ENCODE results near the gene TMPRSS9. TPM values are rescaled to one million over a fixed set of nuclear protein-coding genes. Genes with fewer than 3 reads are reported as not detected.
"Not testable (repeated sequence)": the region's sequence is repeated elsewhere in the genome, so short reads cannot be mapped to it uniquely, and the experiment has no call there.

TMPRSS9 gene
- total and polyA plus RNA-seq, 12 donors = 0.32 to 1.7 (median 1.1) TPM

DNA sequence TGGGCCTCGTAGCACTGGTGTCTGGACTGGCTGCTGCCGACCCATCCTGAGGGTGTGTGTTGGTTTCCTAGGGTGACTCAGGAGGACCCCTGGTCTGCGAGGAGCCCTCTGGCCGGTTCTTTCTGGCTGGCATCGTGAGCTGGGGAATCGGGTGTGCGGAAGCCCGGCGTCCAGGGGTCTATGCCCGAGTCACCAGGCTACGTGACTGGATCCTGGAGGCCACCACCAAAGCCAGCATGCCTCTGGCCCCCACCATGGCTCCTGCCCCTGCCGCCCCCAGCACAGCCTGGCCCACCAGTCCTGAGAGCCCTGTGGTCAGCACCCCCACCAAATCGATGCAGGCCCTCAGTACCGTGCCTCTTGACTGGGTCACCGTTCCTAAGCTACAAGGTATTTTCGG lies 53.6 kb downstream of the TMPRSS9 start:
- intact Hi-C loops (cut with DNase I) = no loop called here
- Histone ChIP-seq H3K27me3 (no peaks in the 10 kb centered on the region), H3K36me3 (replicated peaks in 1 of 2) (no peaks in the 10 kb centered on the region), H3K4me1 (replicated peaks in 1 of 2) (no peaks in the 10 kb centered on the region), H3K4me3 (no peak overlapping the region), H3K9me3 (replicated peaks in 1 of 3) (no peaks in the 10 kb centered on the region), H3K27ac (no peak overlapping the region)
- no peak for DNase-seq
- WGBS, 4 donors = 88 to 96% (median 91%) methylated on average over 2 to 16 of the region's 16 CpGs
- TF ChIP-seq, protein P1, sequence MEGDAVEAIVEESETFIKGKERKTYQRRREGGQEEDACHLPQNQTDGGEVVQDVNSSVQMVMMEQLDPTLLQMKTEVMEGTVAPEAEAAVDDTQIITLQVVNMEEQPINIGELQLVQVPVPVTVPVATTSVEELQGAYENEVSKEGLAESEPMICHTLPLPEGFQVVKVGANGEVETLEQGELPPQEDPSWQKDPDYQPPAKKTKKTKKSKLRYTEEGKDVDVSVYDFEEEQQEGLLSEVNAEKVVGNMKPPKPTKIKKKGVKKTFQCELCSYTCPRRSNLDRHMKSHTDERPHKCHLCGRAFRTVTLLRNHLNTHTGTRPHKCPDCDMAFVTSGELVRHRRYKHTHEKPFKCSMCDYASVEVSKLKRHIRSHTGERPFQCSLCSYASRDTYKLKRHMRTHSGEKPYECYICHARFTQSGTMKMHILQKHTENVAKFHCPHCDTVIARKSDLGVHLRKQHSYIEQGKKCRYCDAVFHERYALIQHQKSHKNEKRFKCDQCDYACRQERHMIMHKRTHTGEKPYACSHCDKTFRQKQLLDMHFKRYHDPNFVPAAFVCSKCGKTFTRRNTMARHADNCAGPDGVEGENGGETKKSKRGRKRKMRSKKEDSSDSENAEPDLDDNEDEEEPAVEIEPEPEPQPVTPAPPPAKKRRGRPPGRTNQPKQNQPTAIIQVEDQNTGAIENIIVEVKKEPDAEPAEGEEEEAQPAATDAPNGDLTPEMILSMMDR (IDR thresholded peaks at IDR 0.05) = no peak
- TF ChIP-seq POLR2A (IDR thresholded peaks at IDR 0.05) = no peak

DNA sequence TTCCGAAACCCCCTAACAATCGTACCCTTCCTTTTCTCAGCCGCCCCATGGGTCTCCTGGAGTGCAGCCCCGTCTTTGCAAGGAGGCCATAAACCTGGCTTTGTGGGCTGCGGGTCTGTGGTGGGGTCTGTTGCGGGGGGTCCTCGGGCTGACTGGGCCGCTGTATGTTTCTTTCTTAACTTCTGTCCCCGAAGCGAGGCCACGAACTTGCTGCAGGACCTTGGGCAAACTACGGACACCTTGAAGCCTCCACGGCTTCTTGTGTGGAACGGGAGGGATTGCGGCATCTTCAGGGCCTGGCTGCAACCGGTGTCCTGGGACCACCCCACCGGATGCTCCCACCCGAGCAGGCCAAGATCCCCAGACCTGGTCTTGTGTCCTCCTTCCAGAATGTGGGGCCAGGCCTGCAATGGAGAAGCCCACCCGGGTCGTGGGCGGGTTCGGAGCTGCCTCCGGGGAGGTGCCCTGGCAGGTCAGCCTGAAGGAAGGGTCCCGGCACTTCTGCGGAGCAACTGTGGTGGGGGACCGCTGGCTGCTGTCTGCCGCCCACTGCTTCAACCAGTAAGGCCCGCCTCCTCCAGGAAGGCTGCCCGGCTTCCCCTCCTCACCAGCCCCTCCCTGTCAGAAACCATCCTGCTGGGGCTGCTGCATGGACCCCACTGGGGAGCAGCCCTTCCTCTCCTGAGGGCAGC lies 55.4 kb downstream of the TMPRSS9 start:
- no peak for DNase-seq
- Histone ChIP-seq H3K27ac (no peak overlapping the region), H3K9me3 (replicated peaks in 1 of 3) (no peaks in the 10 kb centered on the region), H3K27me3 (no peaks in the 10 kb centered on the region), H3K36me3 (replicated peaks in 1 of 2) (no peaks in the 10 kb centered on the region), H3K4me1 (replicated peaks in 1 of 2) (no peaks in the 10 kb centered on the region), H3K4me3 (no peak overlapping the region)
- intact Hi-C loops (cut with DNase I) = no loop called here
- TF ChIP-seq POLR2A (IDR thresholded peaks at IDR 0.05) = no peak
- TF ChIP-seq, protein P1 (IDR thresholded peaks at IDR 0.05) = no peak
- WGBS, 4 donors = 66 to 72% (median 68%) methylated on average over 9 to 29 of the region's 29 CpGs

DNA sequence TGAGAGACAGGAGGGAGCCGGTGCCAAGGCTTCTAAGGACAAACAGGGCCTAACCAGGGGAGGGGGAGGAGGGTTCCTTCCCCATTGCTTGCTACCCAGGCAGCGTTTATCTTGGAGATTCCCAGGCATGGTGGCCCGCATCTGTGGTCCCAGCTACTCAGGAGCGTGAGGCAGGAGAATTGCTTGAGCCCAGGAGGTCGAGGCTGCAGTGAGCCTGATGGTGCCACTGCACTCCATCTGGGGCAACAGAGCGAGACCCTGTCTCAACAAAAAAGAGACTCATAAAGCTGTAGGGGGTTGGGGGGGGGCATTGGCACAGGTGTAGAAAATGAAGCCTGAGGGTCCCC lies 55.9 kb downstream of the TMPRSS9 start:
- H3K27me3 ChIP-seq = no peaks in the 10 kb centered on the region
- H3K9me3 ChIP-seq (replicated peaks in 1 of 3) = no peaks in the 10 kb centered on the region
- no peak for DNase-seq
- TF ChIP-seq POLR2A (IDR thresholded peaks at IDR 0.05) = no peak
- TF ChIP-seq, protein P1 (IDR thresholded peaks at IDR 0.05) = no peak
- 33 to 76% (median 69%) methylated on average over 1 to 6 of the region's 6 CpGs for WGBS, 4 donors
- H3K4me1 ChIP-seq (replicated peaks in 1 of 2) = no peaks in the 10 kb centered on the region
- H3K4me3 ChIP-seq = no peak overlapping the region
- no peak overlapping the region for H3K27ac ChIP-seq
- intact Hi-C loops (cut with DNase I) = no loop called here
- H3K36me3 ChIP-seq (replicated peaks in 1 of 2) = no peaks in the 10 kb centered on the region

DNA sequence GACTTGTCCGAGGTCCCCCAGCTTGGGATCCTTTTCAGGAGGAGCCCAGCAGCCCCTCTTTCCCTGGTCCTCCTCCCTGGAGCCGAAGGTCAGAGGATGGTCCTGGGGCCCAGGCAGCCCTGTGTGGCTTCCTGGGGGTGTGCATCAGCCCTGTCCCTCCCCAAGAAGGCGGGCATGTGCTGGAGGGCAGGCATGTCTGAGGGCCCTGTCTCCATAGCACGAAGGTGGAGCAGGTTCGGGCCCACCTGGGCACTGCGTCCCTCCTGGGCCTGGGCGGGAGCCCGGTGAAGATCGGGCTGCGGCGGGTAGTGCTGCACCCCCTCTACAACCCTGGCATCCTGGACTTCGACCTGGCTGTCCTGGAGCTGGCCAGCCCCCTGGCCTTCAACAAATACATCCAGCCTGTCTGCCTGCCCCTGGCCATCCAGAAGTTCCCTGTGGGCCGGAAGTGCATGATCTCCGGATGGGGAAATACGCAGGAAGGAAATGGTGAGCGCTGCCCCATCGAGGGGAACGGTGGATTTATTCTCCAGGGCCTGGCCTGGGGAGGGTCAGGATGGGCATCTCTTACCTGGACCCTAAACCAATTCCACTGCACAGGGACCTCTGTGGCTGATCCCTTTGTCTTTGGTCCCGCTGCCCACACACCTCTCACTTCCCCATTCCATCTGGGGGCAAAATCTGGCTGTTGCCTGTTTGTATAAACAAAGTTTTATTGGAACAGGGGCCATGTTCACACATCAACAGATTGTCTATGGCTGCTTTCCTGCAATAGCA lies 56.4 kb downstream of the TMPRSS9 start:
- Histone ChIP-seq H3K27me3 (no peaks in the 10 kb centered on the region), H3K36me3 (replicated peaks in 1 of 2) (no peaks in the 10 kb centered on the region), H3K9me3 (replicated peaks in 1 of 3) (no peaks in the 10 kb centered on the region), H3K27ac (no peak overlapping the region), H3K4me1 (replicated peaks in 1 of 2) (no peaks in the 10 kb centered on the region), H3K4me3 (no peak overlapping the region)
- intact Hi-C loops (cut with DNase I) = no loop called here
- no peak for DNase-seq
- 85 to 97% (median 88%) methylated on average over 2 to 19 of the region's 19 CpGs for WGBS, 4 donors
- TF ChIP-seq, protein P1 (IDR thresholded peaks at IDR 0.05) = no peak
- TF ChIP-seq POLR2A (IDR thresholded peaks at IDR 0.05) = no peak

DNA sequence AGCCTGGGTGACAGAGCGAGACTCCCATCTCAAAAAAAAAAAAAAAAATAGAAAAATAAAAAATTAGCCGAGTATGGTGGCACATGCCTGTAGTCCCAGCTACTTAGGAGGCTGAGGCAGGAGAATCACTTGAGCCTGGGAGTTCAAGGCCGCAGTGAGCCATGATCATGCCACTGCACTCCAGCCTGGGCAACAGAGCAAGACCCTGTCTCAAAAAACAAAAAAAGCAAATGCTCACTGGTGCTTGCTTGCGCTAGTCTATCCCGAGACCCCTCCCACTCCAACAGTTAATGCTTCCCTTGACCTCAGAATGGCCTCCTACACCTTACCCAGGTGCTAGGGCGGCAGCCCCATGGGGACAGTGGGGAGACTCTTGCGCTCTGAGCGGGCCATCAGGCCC lies 57.4 kb downstream of the TMPRSS9 start:
- H3K4me1 ChIP-seq (replicated peaks in 1 of 2); H3K27me3 ChIP-seq; DNase-seq; H3K36me3 ChIP-seq (replicated peaks in 1 of 2); H3K4me3 ChIP-seq; H3K9me3 ChIP-seq (replicated peaks in 1 of 3); intact Hi-C loops (cut with DNase I); H3K27ac ChIP-seq: not testable (repeated sequence)
- 95 to 97% (median 96%) methylated on average over 8 of the region's 8 CpGs for WGBS, 4 donors

Data from adrenal gland (tissue), 12 donors.